Measurements from ENCODE around the gene UBL4A.

- no peak for TF ChIP-seq CTCF (IDR thresholded peaks at IDR 0.05)
- TF ChIP-seq POLR2A (IDR thresholded peaks at IDR 0.05): no peak
Measured at GRCh38 chrX:154463611-154464220, 22.7 kb downstream of the UBL4A start.
